ENCODE results near the gene SOCS3.

DNA sequence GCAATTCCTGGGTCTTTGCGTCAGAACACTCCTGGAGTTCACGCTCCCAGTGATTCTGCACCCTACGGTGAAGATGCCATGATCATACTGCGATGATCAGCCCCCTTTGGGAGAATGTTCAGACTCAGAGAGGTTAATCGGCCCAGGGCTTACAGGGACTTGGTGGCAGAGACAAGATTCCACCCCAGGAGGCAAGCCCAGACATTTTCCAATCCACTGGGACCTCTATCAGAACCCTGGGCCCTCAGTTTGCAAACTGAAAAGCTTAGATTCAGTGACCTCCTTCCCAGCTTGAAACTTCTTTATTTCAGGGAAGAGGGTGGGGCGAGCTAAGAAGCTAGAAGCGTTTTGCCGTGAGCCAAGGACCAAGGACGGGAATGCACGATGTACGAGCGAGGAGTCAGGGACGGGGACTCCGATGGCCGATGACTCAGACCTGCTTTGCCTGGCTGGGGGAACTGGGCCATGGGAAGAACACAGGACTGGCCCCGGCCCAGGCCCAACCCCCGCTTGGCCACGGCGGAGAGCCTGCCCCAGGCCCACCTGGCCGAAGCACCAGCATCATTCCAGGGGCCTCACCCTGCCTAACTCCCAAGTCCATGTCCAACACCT lies 34.7 kb downstream of the SOCS3 start:
- TF ChIP-seq, protein P1, sequence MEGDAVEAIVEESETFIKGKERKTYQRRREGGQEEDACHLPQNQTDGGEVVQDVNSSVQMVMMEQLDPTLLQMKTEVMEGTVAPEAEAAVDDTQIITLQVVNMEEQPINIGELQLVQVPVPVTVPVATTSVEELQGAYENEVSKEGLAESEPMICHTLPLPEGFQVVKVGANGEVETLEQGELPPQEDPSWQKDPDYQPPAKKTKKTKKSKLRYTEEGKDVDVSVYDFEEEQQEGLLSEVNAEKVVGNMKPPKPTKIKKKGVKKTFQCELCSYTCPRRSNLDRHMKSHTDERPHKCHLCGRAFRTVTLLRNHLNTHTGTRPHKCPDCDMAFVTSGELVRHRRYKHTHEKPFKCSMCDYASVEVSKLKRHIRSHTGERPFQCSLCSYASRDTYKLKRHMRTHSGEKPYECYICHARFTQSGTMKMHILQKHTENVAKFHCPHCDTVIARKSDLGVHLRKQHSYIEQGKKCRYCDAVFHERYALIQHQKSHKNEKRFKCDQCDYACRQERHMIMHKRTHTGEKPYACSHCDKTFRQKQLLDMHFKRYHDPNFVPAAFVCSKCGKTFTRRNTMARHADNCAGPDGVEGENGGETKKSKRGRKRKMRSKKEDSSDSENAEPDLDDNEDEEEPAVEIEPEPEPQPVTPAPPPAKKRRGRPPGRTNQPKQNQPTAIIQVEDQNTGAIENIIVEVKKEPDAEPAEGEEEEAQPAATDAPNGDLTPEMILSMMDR (IDR thresholded peaks at IDR 0.05; ENCODE audit: low read length): no peak
- no peak for TF ChIP-seq EZH2 (optimal IDR thresholded peaks at IDR 0.05; ENCODE audit: low read depth, low read length)
